ENCODE results near the gene CYB5B.
A peak's percentile ranks its signal among the peaks of the same experiment; 100 is the strongest.

The CYB5B gene

GRCh38 chr16:69444873-69445517, 20.6 kb downstream of the CYB5B start:
- no peak for DNase-seq (ENCODE audit: low read depth in 2 of 2)

GRCh38 chr16:69448470-69449193, 24.2 kb downstream of the CYB5B start:
- DNase-seq (ENCODE audit: low read depth in 2 of 2) = no peak

DNA sequence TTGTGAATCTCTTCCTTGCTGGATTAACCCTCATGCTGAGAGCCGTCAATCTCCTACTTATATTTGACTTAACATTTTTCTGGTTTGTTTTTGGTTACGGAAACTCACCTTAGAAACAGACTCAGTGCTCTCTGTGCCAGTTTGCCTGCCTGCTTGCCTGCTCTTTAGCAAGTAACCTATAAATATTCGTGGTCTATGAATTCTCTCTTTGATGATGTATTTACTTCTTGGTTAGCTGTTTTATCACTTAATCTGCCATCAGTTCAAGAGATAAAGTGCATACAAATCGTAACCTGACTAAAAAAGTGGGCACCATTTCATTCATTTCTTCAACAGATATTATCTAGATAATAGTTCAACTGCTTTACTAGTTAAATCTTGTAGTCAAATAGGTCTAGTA, 26.7 kb downstream of the CYB5B start:
- no peak for DNase-seq (ENCODE audit: low read depth in 2 of 2)

DNA sequence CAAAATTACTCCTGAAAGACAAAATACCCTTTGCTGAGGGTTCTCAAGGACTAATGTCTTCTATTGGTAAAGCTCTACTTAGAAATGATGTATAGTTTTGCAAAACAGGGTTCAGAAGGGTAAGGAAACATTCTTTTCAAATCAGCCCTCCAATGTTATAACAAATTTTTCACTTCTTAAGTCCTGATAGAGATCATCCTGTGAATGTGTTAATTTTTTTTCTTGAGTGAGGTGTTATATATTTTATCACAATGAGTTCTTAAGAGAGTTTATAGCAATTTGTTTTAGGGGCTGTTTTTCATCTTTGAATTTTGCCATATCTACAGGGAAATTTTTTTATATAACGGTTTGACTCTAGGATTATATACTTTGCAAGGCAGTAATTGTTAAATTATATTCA, 29.5 kb downstream of the CYB5B start:
- no peak for DNase-seq (ENCODE audit: low read depth in 2 of 2)

DNA sequence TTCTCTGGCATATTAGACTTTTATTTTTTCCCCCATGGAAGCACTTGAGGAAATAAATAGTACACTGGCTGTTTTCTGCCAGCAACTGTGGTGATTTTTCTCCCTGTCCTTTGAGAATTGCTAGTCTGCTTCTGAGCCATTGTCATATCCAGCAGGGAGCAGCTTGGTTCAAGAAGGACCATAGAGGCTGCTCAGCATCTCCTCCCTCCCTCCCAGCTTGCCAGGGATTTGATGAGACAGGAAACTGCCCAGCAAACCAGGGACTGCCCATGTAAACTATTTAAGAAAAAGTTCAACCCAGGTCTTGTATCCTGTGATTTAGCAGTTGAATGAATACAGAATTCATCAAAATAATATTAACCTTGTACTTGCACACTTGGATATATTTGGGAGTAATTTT, 39.5 kb downstream of the CYB5B start:
- DNase-seq (ENCODE audit: low read depth in 2 of 2) = no peak

DNA sequence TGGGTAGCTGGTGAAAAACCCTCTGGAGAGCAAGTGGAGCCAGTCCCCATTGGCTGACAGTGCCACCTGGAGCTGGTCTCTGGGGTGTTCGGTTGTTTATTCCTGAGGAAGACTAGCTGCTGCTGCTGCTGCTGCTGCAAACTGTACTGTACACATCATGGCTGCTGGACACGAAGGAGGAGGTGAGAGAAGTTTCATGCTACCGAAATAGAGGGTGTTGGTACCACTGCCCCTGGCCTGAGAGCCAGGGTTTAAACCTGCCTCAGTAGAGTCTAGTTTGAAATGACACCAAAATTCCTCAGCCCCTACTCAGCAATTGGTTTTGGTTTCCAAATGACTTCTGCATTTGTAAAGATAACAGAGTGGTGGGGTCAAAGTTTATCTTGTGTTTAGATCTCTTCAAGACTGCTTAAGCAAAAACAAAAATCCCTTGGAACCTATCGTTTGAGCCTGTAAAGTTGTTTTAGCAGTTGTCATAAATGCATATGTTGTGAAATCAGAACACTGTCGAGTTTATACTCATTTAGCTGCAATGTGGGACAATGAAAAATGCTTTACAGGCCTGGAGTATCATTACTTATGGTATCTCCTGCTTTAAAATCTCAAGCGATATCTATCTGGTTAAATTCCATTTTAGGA, 40.8 kb downstream of the CYB5B start:
- DNase-seq (ENCODE audit: low read depth in 2 of 2) = no peak

DNA sequence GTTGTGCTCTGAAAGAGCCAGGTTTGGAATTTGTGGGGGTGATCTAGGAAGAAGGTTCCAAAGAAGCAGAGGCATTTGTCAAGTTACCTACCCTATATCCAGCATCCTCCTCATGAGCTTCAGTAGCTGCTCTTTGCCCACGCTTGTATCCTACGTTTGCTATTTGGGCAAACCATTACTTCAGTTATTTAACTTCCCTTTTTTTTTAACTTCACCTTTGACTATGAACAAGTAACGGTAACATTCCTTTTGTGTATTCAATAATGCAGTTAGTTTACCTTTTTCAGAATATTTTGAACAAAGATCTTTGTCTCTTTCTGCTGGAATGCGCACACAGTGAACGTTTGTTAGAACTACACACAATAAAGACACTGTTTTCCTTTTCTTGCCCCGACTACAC, 41.5 kb downstream of the CYB5B start:
- DNase-seq (ENCODE audit: low read depth in 2 of 2) = no peak

DNA sequence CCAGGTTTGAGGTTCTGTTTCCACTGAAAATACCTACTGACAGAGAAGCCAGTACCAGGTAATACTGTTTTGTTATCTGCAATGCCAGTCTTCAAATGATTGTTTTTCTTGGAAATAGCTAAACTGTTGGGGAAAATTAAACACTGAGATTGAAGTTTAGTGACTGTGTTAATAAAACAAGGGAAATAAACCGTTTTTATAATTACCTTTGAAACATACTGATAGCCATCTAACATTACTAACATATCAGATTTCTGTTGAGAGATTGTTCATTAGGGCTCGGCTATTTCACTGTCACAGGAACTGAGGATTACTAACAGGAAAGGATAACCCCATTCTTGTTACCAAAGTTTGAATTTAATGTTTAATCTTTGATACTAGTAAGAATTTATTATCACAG, 42.1 kb downstream of the CYB5B start:
- DNase-seq (ENCODE audit: low read depth in 2 of 2) = no peak

GRCh38 chr16:69467080-69467479, 42.7 kb downstream of the CYB5B start:
- no peak for DNase-seq (ENCODE audit: low read depth in 2 of 2)

GRCh38 chr16:69467531-69468204, 43.2 kb downstream of the CYB5B start:
- DNase-seq (ENCODE audit: low read depth in 2 of 2) = no peak

DNA sequence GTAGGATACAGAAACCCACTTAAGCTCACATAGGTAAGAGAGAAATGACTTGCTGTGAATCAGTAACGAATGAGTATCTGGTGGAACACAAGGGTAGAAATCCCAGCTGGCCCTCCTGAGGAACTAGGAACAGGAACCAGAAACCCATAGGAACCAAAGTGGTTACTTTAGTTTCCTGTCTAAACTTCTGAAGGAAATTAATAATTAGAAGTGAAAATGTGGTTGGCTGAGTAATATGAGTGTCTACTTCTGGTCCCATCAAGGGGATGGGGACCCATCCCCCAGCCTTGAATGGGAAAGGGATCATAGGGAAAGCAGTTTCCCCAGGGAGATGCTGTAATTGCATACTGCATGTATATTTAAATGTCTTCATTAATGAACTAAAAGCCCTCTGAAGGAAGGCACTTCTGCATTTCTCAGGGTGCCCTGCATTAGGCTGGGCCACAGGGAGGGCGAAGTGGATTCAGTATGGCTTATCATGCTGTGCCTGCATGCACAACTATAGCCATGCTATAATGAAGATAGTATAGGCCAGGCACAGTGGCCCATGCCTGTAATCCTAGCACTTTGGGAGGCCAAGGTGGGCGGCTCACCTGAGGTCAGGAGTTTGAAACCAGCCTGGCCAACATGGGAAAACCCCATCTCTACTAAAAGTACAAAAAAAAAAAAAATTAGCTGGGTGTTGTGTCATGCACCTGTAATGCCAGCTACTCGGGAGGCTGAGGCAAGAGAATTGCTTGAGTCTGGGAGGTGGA, 45.6 kb downstream of the CYB5B start:
- peak; percentile 2 to 43 for DNase-seq (ENCODE audit: low read depth in 2 of 2)

DNA sequence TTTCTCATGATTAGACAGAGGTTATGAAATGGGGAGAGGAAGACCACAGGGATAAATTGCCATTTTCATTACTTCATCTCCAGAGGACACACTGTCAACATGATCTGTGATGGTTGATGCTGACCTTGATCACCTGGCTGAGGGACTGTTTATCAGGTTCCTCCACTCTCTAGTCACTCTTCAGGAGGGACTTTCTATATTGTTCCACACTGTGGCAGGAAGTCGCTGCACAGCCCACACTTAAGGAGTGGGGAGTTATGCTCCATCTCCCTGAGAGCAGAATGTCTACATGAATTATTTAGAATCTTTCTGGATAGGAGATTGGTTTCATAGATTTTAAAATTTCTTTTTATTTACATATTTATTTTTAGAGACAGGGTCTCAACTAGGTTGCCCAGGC, 46.7 kb downstream of the CYB5B start:
- no peak for DNase-seq (ENCODE audit: low read depth in 2 of 2)

- DNase-seq (ENCODE audit: low read depth in 2 of 2) = no peak
These were observed 50.0 kb downstream of the CYB5B start for GRCh38 chr16:69474408-69474807.

DNA sequence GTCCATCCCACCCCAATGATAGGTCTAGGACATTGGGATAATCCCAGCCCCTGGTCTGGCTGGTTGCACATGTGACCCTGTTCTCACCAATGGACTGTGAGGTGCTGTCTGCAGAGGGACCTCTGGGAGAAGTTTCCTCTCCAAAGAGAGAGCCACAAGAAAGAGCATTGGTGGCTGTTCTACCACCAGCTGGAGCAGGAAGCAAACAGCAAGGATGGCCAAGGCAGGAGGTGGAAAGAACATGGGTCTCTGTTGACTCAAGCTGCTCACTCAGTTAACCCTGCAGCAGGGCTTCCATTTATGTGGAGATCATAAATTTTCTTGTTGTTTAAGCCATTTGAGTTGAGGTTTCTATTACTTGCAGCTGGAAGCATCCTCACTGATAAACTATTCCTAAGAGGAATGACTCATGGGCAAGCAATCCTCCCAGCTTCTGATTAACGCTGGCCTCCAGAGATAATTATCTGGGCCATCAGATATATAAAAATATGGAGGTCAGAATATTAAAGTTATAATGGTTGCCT, 52.6 kb downstream of the CYB5B start:
- DNase-seq (ENCODE audit: low read depth in 2 of 2) = no peak

GRCh38 chr16:69477546-69477945, 53.1 kb downstream of the CYB5B start:
- no peak for DNase-seq (ENCODE audit: low read depth in 2 of 2)

- DNase-seq (ENCODE audit: low read depth in 2 of 2) = no peak
These were observed 54.3 kb downstream of the CYB5B start for GRCh38 chr16:69478685-69479084.

DNA sequence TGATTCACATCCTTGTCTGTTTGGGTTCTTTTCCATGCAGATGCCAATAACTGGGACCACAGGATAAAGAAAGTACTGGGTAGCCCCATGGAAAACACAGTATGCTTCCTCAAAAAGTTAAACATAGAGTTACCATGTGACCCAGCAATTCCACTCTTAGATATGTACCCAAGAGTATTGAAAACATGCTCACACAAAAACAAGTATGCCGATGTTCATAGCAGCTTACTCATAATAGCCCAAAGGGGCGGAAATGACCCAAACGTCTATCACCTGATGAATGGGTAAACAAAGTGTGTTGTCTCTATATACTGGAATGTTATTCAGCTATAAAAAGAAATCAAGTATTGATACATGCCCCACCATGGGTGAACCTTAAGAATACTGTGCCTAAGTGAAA, 55.4 kb downstream of the CYB5B start:
- DNase-seq (ENCODE audit: low read depth in 2 of 2) = no peak

DNA sequence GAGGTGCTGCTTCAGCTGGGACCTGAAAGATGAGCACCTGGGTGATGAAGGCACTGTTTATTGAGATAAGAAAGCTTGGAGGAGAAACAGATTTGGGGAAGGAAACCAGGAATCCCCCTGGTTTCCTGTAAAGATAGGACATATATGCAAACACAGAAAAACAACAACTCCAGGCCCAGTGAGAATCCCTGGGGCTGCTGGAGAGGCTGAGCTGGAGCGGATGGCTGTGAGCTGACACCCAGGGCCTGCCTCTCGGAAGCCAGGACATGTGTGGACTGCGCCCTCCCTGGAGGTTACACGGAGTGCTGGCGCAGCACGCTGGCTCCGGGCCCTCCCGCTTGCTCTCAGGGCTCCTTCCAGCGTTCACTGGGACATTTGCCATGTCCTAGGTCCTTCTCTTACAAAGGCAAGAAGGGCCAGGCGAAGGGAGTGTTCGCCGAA, 57.5 kb downstream of the CYB5B start:
- no peak for DNase-seq (ENCODE audit: low read depth in 2 of 2)

DNA sequence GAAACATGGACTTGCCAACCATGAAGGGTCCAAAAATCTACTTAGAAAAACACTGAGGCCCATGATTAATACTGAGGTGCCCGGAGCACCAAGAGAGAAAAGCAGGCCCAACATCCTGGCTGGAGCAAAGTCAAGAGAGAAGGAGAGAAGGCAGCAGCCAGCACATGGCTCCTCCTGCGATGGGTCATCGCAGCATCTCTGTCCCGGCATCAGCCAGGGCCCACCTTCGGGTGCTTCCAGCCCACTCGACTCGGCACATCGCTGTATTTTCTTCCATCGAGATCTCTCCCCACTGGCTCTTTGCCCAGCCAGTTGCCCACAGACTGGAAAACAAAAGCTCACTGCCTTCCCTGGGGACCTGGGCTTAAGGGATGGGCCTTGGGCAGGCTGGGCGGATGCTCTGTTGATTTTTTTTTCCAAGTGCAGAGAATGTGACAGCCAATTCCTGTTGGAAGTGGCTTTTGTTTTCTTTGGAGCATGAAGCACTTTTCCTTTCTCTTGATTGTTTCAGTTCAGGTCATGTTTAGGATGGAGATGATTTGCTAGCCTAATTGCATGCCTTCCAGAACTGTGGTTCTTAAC, 58.1 kb downstream of the CYB5B start:
- DNase-seq (ENCODE audit: low read depth in 2 of 2) = no peak

GRCh38 chr16:69483611-69484010, 59.2 kb downstream of the CYB5B start:
- DNase-seq (ENCODE audit: low read depth in 2 of 2) = no peak

DNA sequence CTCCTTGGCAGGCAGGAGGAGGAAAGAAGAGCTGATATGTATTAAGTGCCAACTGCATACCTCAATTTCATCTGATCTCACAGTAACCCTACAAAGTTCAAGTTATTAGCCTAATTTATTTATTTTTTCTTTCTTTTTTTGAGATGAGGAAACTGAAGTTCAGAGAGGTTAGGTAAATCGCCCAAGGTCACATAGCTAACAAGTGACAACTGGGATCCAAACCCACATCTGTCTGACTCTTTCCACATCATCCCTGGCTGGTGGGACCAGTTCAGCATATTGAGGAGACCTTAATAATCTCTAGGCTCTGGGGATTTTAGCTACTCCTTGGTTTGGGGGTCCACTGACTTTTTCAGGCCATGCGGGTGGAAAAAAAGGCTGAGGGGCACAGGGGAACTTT, 60.9 kb downstream of the CYB5B start:
- no peak for DNase-seq (ENCODE audit: low read depth in 2 of 2)
